ENCODE results near the gene ANKRD37. TPM values are rescaled to one million over a fixed set of nuclear protein-coding genes. Genes with fewer than 3 reads are reported as not detected.

ANKRD37 gene
- total RNA-seq, 1 experiment from 2014 or later = 5.1 TPM

DNA sequence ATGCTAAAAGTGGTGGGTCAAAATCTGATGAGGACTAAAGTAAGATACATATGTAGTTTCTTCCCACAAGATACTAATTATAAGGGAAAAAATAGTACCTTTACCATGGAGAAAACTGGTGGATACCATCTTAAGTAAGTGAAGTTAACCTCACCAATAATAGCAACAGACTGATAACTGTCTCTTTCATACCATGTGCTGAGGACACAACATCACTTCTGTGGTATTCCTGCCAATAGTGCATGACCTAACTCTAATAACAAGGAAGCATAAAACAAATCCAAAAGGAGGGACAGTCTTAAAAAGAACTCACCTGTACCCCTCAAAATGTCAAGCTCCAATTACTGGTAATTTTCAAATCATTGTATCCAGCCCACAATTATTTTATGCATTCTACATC lies 20.3 kb downstream of the ANKRD37 start:
- intact Hi-C loops (cut with micrococcal nuclease; ENCODE audit: unreplicated experiment) (no loop called here), in situ Hi-C loops (cut with HindIII; ENCODE audit: low pct_unique_long_range_greater_than_20kb, low sequenced_read_pairs) (no loop called here)
- BruUV-seq (replicated peaks) = no TSS peak
- Histone ChIP-seq H3K27me3 (ENCODE audit: control insufficient read depth, insufficient read depth, low read length) (no peaks in the 10 kb centered on the region), H3K9me3 (ENCODE audit: control insufficient read depth, insufficient read depth, low read depth, low read length) (no peaks in the 10 kb centered on the region), H3K36me3 (ENCODE audit: control insufficient read depth, insufficient read depth, low read length) (no peaks in the 10 kb centered on the region; the same call in 1 of the 2 replicates), H3K4me3 (ENCODE audit: low read depth in 2 of 2, low read length in 2 of 2) (no peak overlapping the region), H3K27ac (ENCODE audit: low read length) (no peak overlapping the region), H3K4me1 (ENCODE audit: control insufficient read depth, insufficient read depth, low read length) (no peaks in the 10 kb centered on the region)
- ATAC-seq = no peak
- POLR2A ChIA-PET = no interaction called here
- TF ChIP-seq SIN3A (IDR thresholded peaks at IDR 0.05; ENCODE audit: borderline replicate concordance, insufficient read depth, low read depth, low read length) (no peak), POLR2AphosphoS5 (IDR thresholded peaks at IDR 0.05; ENCODE audit: low read depth, low read length) (no peak), TCF7L2 (IDR thresholded peaks at IDR 0.05; ENCODE audit: low read depth, low read length) (no peak), CTCF (IDR thresholded peaks at IDR 0.05) (no peak)
- TF ChIP-seq, protein P1, sequence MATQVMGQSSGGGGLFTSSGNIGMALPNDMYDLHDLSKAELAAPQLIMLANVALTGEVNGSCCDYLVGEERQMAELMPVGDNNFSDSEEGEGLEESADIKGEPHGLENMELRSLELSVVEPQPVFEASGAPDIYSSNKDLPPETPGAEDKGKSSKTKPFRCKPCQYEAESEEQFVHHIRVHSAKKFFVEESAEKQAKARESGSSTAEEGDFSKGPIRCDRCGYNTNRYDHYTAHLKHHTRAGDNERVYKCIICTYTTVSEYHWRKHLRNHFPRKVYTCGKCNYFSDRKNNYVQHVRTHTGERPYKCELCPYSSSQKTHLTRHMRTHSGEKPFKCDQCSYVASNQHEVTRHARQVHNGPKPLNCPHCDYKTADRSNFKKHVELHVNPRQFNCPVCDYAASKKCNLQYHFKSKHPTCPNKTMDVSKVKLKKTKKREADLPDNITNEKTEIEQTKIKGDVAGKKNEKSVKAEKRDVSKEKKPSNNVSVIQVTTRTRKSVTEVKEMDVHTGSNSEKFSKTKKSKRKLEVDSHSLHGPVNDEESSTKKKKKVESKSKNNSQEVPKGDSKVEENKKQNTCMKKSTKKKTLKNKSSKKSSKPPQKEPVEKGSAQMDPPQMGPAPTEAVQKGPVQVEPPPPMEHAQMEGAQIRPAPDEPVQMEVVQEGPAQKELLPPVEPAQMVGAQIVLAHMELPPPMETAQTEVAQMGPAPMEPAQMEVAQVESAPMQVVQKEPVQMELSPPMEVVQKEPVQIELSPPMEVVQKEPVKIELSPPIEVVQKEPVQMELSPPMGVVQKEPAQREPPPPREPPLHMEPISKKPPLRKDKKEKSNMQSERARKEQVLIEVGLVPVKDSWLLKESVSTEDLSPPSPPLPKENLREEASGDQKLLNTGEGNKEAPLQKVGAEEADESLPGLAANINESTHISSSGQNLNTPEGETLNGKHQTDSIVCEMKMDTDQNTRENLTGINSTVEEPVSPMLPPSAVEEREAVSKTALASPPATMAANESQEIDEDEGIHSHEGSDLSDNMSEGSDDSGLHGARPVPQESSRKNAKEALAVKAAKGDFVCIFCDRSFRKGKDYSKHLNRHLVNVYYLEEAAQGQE (IDR thresholded peaks at IDR 0.05; ENCODE audit: insufficient read depth in 1 of 2, low read depth in 2 of 2, low read length in 1 of 2) = no peak
- no peak for DNase-seq (ENCODE audit: low read depth, low spot score)
- CTCF ChIA-PET = no interaction called here

DNA sequence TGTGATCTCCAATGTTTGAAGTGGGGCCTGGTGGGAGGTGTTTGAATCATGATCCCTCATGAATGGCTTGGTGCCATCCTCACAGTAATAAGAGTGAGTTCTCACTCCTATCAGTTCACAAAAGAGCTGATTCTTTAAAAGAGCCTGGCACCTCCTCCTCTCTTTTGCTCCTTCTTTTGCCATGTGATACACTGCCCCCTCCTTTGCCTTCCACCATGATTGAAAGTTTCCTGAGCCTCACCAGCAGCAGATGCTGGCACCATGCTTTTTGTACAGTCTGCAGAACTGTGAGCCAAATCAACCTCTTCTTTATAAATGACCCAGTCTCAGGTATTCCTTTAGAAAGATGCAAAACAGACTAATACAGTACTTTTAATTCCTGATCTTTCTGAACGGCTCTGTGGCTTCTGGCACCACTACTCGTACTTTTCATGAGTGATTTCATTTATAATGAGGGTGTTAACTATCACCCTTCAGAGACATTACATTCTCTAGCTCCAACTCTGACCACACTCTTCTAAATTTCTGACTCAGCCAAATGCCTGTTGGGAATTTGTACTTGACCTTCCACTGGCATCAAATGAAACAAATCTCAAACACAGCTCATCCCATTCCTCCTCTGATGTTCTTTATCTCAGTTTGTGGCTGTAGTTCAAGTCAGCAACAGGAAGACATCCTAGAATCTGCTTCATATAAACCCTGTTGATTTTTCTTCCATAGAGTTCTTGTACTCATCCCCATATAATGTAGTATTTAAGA lies 24.9 kb downstream of the ANKRD37 start:
- Histone ChIP-seq H3K27me3 (ENCODE audit: control insufficient read depth, insufficient read depth, low read length) (no peaks in the 10 kb centered on the region), H3K9me3 (ENCODE audit: control insufficient read depth, insufficient read depth, low read depth, low read length) (no peaks in the 10 kb centered on the region), H3K4me3 (ENCODE audit: low read depth in 2 of 2, low read length in 2 of 2) (no peak overlapping the region), H3K27ac (ENCODE audit: low read length) (no peak overlapping the region), H3K36me3 (ENCODE audit: control insufficient read depth, insufficient read depth, low read length) (no peaks in the 10 kb centered on the region; the same call in none of the 2 replicates), H3K4me1 (ENCODE audit: control insufficient read depth, insufficient read depth, low read length) (no peaks in the 10 kb centered on the region; the same call in 1 of the 2 replicates)
- CTCF ChIA-PET = no interaction called here
- no TSS peak for BruUV-seq (replicated peaks)
- in situ Hi-C loops (cut with HindIII; ENCODE audit: low pct_unique_long_range_greater_than_20kb, low sequenced_read_pairs) (no loop called here), intact Hi-C loops (cut with micrococcal nuclease; ENCODE audit: unreplicated experiment) (no loop called here)
- POLR2A ChIA-PET = no interaction called here
- ATAC-seq (no peak), DNase-seq (ENCODE audit: low read depth, low spot score) (no peak)
- TF ChIP-seq TCF7L2 (IDR thresholded peaks at IDR 0.05; ENCODE audit: low read depth, low read length) = no peak
- TF ChIP-seq POLR2AphosphoS5 (IDR thresholded peaks at IDR 0.05; ENCODE audit: low read depth, low read length) = no peak
- no peak for TF ChIP-seq CTCF (IDR thresholded peaks at IDR 0.05)
- TF ChIP-seq SIN3A (IDR thresholded peaks at IDR 0.05; ENCODE audit: borderline replicate concordance, insufficient read depth, low read depth, low read length) = no peak
- TF ChIP-seq, protein P1 (IDR thresholded peaks at IDR 0.05; ENCODE audit: insufficient read depth in 1 of 2, low read depth in 2 of 2, low read length in 1 of 2) = no peak

Measured in Panc1 (cell line).